Measurements from ENCODE around the gene NADK2. TPM values are rescaled to one million over a fixed set of nuclear protein-coding genes. Genes with fewer than 3 reads are reported as not detected.

Gene NADK2
- total and polyA plus RNA-seq, 10 of the 15 experiments (the other 5 are each of a cell fraction or from before 2014, with no cell fraction given), result 2.4 to 9.0 (median 6.3) TPM

DNA sequence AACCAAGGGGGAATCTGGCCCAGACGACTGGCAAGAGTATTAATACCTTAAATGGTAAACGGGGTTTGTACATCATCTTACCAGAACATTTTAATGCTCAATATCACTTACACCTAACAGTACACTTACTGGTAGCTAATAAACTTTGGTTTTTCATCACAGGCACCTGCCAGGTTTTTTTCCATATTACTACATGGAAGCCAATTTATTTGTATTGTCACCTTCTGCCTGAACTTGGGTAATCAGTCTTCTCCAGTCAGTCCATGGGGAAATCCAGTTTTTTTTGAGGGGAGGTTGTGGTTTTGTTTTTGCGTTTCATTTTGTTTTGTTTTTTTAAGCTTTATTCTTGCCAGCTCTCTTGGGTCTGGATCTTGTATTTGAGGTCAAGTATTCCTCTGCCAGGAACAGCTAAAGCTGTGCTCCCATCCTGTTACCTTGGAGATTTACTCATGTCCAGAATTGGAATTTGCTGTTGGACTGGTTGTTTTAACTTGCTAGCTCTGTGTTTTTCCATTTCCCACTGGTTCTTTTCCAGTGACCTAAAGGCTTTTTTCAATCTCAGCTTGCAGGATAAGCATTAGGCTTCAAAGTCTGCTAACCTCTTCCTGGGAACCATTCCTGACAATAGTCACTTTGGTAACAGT, 11.1 kb upstream of the NADK2 start (continued):
- TF ChIP-seq, protein P1, sequence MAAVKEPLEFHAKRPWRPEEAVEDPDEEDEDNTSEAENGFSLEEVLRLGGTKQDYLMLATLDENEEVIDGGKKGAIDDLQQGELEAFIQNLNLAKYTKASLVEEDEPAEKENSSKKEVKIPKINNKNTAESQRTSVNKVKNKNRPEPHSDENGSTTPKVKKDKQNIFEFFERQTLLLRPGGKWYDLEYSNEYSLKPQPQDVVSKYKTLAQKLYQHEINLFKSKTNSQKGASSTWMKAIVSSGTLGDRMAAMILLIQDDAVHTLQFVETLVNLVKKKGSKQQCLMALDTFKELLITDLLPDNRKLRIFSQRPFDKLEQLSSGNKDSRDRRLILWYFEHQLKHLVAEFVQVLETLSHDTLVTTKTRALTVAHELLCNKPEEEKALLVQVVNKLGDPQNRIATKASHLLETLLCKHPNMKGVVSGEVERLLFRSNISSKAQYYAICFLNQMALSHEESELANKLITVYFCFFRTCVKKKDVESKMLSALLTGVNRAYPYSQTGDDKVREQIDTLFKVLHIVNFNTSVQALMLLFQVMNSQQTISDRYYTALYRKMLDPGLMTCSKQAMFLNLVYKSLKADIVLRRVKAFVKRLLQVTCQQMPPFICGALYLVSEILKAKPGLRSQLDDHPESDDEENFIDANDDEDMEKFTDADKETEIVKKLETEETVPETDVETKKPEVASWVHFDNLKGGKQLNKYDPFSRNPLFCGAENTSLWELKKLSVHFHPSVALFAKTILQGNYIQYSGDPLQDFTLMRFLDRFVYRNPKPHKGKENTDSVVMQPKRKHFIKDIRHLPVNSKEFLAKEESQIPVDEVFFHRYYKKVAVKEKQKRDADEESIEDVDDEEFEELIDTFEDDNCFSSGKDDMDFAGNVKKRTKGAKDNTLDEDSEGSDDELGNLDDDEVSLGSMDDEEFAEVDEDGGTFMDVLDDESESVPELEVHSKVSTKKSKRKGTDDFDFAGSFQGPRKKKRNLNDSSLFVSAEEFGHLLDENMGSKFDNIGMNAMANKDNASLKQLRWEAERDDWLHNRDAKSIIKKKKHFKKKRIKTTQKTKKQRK (IDR thresholded peaks at IDR 0.05; ENCODE audit: low read depth, low read length), result no peak
- TF ChIP-seq MEF2B (IDR thresholded peaks at IDR 0.05; ENCODE audit: partially characterized antibody, poor library complexity, severe bottlenecking) (no peak), ZNF384 (IDR thresholded peaks at IDR 0.05; ENCODE audit: borderline replicate concordance, low read depth, low read length) (no peak), EGR1 (IDR thresholded peaks at IDR 0.05; ENCODE audit: borderline replicate concordance in 1 of 2, low read depth in 2 of 2, low read length in 2 of 2) (no peak)
- TF ChIP-seq, protein P2, sequence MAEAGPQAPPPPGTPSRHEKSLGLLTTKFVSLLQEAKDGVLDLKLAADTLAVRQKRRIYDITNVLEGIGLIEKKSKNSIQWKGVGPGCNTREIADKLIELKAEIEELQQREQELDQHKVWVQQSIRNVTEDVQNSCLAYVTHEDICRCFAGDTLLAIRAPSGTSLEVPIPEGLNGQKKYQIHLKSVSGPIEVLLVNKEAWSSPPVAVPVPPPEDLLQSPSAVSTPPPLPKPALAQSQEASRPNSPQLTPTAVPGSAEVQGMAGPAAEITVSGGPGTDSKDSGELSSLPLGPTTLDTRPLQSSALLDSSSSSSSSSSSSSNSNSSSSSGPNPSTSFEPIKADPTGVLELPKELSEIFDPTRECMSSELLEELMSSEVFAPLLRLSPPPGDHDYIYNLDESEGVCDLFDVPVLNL (IDR thresholded peaks at IDR 0.05; ENCODE audit: low read depth, low read length), result no peak

- Histone ChIP-seq H3K4me2 (ENCODE audit: control insufficient read depth, insufficient read depth) (no peak overlapping the region), H3K36me3 (ENCODE audit: control insufficient read depth in 2 of 2, insufficient read depth in 2 of 2, low read length in 1 of 2) (no peaks in the 10 kb centered on the region), H3K27me3 (replicated peaks in 1 of 2; ENCODE audit: control insufficient read depth in 2 of 2, insufficient read depth in 2 of 2, low read length in 1 of 2) (no peaks in the 10 kb centered on the region), H2AFZ (ENCODE audit: control insufficient read depth, low read depth, low read length) (no peak overlapping the region), H4K20me1 (ENCODE audit: control insufficient read depth, insufficient read depth) (no peaks in the 10 kb centered on the region), H3K79me2 (ENCODE audit: control insufficient read depth, insufficient read depth, low read length) (no peaks in the 10 kb centered on the region), H3K9ac (ENCODE audit: control insufficient read depth, insufficient read depth, low read length) (no peak overlapping the region), H3K9me3 (replicated peaks; ENCODE audit: control insufficient read depth, insufficient read depth, low read length) (no peaks in the 10 kb centered on the region), H3K4me1 (ENCODE audit: control insufficient read depth, insufficient read depth, low read length) (no peaks in the 10 kb centered on the region), H3K27ac (ENCODE audit: control insufficient read depth, insufficient read depth) (no peak overlapping the region), H3K4me3 (no peak overlapping the region)
- RAD21 ChIA-PET (ENCODE audit: unreplicated experiment), result interaction anchor here (1.0 kb wide), 1 partner anchor 12 kb away, joined by 3 read pairs; no protein-coding TSS in a partner anchor
- SMC1A ChIA-PET (ENCODE audit: uncharacterized antibody, unreplicated experiment), result interaction anchor here (0.7 to 2.8 kb wide), 3 partner anchors 14 to 179 kb away, joined by 3 to 8 read pairs (median 3); no protein-coding TSS in a partner anchor
- intact Hi-C loops (cut with micrococcal nuclease; ENCODE audit: unreplicated experiment), result no loop called here
- CTCF ChIA-PET, result interaction anchor here (1.1 to 4.8 kb wide), 4 partner anchors 10 to 172 kb away, joined by 4 to 22 read pairs (median 10); partner anchors contain the start of gene NADK2
- POLR2A ChIA-PET, result no interaction called here
- BruUV-seq (replicated peaks), result no TSS peak
- in situ Hi-C loops (cut with MboI), result no loop called here
- TF ChIP-seq YY1 (IDR thresholded peaks at IDR 0.05; ENCODE audit: low read depth, low read length) (no peak), PKNOX1 (IDR thresholded peaks at IDR 0.05) (0 out of 2 replicates have a peak, but pooled peaks have one; percentile 13)
- DNase-seq (ENCODE audit: low read depth, low spot score) (no peak), ATAC-seq (no peak), FAIRE-seq (no peak)
- WGBS (ENCODE audit: insufficient coverage, insufficient replicate concordance, low lambda C conversion rate, missing lambda C conversion rate), result 48% methylated on average over 3 of the region's 3 CpGs
These were observed 9.5 kb upstream of the NADK2 start for GRCh38 chr5:36251218-36251617.
